ENCODE measurements around the gene HS2ST1. TPM values are rescaled to one million over a fixed set of nuclear protein-coding genes. Genes with fewer than 3 reads are reported as not detected.

Gene HS2ST1
- total RNA-seq, 3 donors from 2014 or later (not counting 1 experiment from before 2014, with no cell fraction given), result 12.5 to 18.4 (median 14.3) TPM

- H3K27ac Mint-ChIP-seq, result no peak overlapping the region
- no peaks in the 10 kb centered on the region for H3K9me3 Mint-ChIP-seq
- Histone ChIP-seq H3K4me3 (ENCODE audit: low read length) (no peak overlapping the region), H3K36me3 (ENCODE audit: control insufficient read depth, insufficient read depth, low read length) (no peaks in the 10 kb centered on the region), H3K27ac (ENCODE audit: low read length) (no peak overlapping the region), H3K4me1 (ENCODE audit: control insufficient read depth, insufficient read depth, low read length) (peaks cover 12% of the 10 kb centered on the region), H3K27me3 (ENCODE audit: control insufficient read depth, insufficient read depth, low read length) (no peaks in the 10 kb centered on the region), H3K9me3 (ENCODE audit: control insufficient read depth, insufficient read depth, low read length) (no peaks in the 10 kb centered on the region)
- intact Hi-C loops (cut with micrococcal nuclease), result no loop called here
- WGBS (ENCODE audit: insufficient coverage), result 78% methylated on average over 1 of the region's 1 CpG
- no peak overlapping the region for H3K4me3 Mint-ChIP-seq
- no peak for DNase-seq
- no peaks in the 10 kb centered on the region for H3K36me3 Mint-ChIP-seq
- TF ChIP-seq CTCF (IDR thresholded peaks at IDR 0.05), result no peak
- no peak for ATAC-seq
- peaks cover 13% of the 10 kb centered on the region in 2 donors for H3K4me1 Mint-ChIP-seq
- peaks cover 7 to 20% of the 10 kb centered on the region in 2 donors for H3K27me3 Mint-ChIP-seq (ENCODE audit: low read depth in 2 of 2)
Observed at GRCh38 chr1:87129038-87129437, 214.6 kb downstream of the HS2ST1 start.

- H3K36me3 Mint-ChIP-seq, result no peaks in the 10 kb centered on the region
- H3K4me3 Mint-ChIP-seq, result no peak overlapping the region
- no peak for DNase-seq
- intact Hi-C loops (cut with micrococcal nuclease), result no loop called here
- no peak overlapping the region for H3K27ac ChIP-seq (ENCODE audit: low read length)
- H3K27me3 ChIP-seq (ENCODE audit: control insufficient read depth, insufficient read depth, low read length), result no peaks in the 10 kb centered on the region
- H3K9me3 Mint-ChIP-seq, result no peaks in the 10 kb centered on the region
- no peak for TF ChIP-seq CTCF (IDR thresholded peaks at IDR 0.05)
- no peaks in the 10 kb centered on the region for H3K36me3 ChIP-seq (ENCODE audit: control insufficient read depth, insufficient read depth, low read length)
- 80% methylated on average over 8 of the region's 8 CpGs for whole genome bisulfite sequencing (ENCODE audit: insufficient coverage)
- peaks cover 13% of the 10 kb centered on the region in 2 donors for H3K4me1 Mint-ChIP-seq
- H3K9me3 ChIP-seq (ENCODE audit: control insufficient read depth, insufficient read depth, low read length), result no peaks in the 10 kb centered on the region
- peaks cover 7 to 20% of the 10 kb centered on the region in 2 donors for H3K27me3 Mint-ChIP-seq (ENCODE audit: low read depth in 2 of 2)
- peaks cover 12% of the 10 kb centered on the region for H3K4me1 ChIP-seq (ENCODE audit: control insufficient read depth, insufficient read depth, low read length)
- no peak overlapping the region for H3K27ac Mint-ChIP-seq
- no peak for ATAC-seq
- H3K4me3 ChIP-seq (ENCODE audit: low read length), result no peak overlapping the region
Observed at GRCh38 chr1:87129606-87130005, 215.2 kb downstream of the HS2ST1 start.

- no peaks in the 10 kb centered on the region for H3K36me3 ChIP-seq (ENCODE audit: control insufficient read depth, insufficient read depth, low read length)
- no peak overlapping the region for H3K27ac ChIP-seq (ENCODE audit: low read length)
- no peak for TF ChIP-seq CTCF (IDR thresholded peaks at IDR 0.05)
- H3K4me3 ChIP-seq (ENCODE audit: low read length), result no peak overlapping the region
- ATAC-seq (no peak), DNase-seq (no peak)
- intact Hi-C loops (cut with micrococcal nuclease), result no loop called here
- Mint-ChIP-seq H3K4me3 (no peak overlapping the region), H3K27me3 (ENCODE audit: low read depth in 2 of 2) (peaks cover 11 to 20% of the 10 kb centered on the region in 2 donors), H3K27ac (no peak overlapping the region), H3K4me1 (peaks cover 13% of the 10 kb centered on the region in 2 donors), H3K9me3 (no peaks in the 10 kb centered on the region), H3K36me3 (no peaks in the 10 kb centered on the region)
- no peaks in the 10 kb centered on the region for H3K9me3 ChIP-seq (ENCODE audit: control insufficient read depth, insufficient read depth, low read length)
- WGBS (ENCODE audit: insufficient coverage), result 89% methylated on average over 4 of the region's 4 CpGs
- H3K27me3 ChIP-seq (ENCODE audit: control insufficient read depth, insufficient read depth, low read length), result no peaks in the 10 kb centered on the region
- peaks cover 12% of the 10 kb centered on the region for H3K4me1 ChIP-seq (ENCODE audit: control insufficient read depth, insufficient read depth, low read length)
Observed at GRCh38 chr1:87130438-87130837, 216.0 kb downstream of the HS2ST1 start.

- H3K9me3 Mint-ChIP-seq, result no peaks in the 10 kb centered on the region
- TF ChIP-seq CTCF (IDR thresholded peaks at IDR 0.05), result peak; percentile 97
- peaks cover 20 to 23% of the 10 kb centered on the region in 2 donors for H3K27me3 Mint-ChIP-seq (ENCODE audit: low read depth in 2 of 2)
- ATAC-seq, result peak; percentile 91 to 96 (median 96)
- peaks cover 12% of the 10 kb centered on the region for H3K4me1 ChIP-seq (ENCODE audit: control insufficient read depth, insufficient read depth, low read length)
- peak overlapping the region; percentile 84 for H3K4me3 Mint-ChIP-seq
- H3K36me3 ChIP-seq (ENCODE audit: control insufficient read depth, insufficient read depth, low read length), result no peaks in the 10 kb centered on the region
- under 1% methylated on average over 32 of the region's 32 CpGs for WGBS (ENCODE audit: insufficient coverage)
- H3K27me3 ChIP-seq (ENCODE audit: control insufficient read depth, insufficient read depth, low read length), result no peaks in the 10 kb centered on the region
- H3K36me3 Mint-ChIP-seq, result no peaks in the 10 kb centered on the region
- no peak overlapping the region for H3K27ac ChIP-seq (ENCODE audit: low read length)
- no peaks in the 10 kb centered on the region for H3K9me3 ChIP-seq (ENCODE audit: control insufficient read depth, insufficient read depth, low read length)
- peak overlapping the region in 1 of 2 donors; percentile 54 for H3K27ac Mint-ChIP-seq
- H3K4me1 Mint-ChIP-seq, result peaks cover 13% of the 10 kb centered on the region in 2 donors
- H3K4me3 ChIP-seq (ENCODE audit: low read length), result peak overlapping the region; percentile 63
- intact Hi-C loops (cut with micrococcal nuclease), result loop anchor here (2.0 kb wide), 1 partner anchor 821 kb away; no protein-coding TSS in a partner anchor
- DNase-seq, result peak; percentile 63 to 84
Observed at GRCh38 chr1:87131809-87132283, 217.4 kb downstream of the HS2ST1 start.
